ENCODE measurements around the gene FAM120AOS. TPM values are rescaled to one million over a fixed set of nuclear protein-coding genes. Genes with fewer than 3 reads are reported as not detected.

Gene FAM120AOS
- total RNA-seq, 2 experiments from 2014 or later = 45.6 to 50.3 TPM

DNA sequence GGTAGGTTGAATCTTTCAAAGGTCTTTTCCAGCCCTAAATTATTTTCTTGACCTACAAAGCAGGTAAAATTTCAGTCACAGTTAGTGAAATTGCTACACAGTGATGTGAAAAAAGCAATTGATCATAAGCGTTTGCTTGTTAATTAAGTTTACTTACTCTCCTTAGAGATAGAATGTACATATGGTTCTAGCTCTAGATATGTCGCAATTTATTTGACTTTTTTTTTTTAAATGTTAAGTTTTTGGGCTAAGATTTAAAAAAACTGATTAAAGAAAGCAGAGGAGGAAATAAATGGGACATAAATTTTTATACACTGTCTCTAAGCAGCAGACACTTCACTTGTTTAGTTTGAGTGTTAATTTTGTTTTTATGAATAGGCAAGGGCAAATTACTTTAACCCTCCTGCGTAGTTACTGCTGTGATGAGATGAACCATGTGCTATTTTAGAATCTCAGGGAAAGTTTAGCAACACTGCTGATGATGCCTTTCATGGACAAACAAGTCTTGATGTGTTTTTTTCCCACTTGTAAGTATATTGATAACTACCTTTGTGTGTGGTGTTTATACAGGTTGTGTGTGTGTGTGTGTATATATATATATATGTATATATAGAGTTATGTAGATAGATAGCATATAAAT is 38.3 kb upstream of the FAM120AOS start:
- TF ChIP-seq, protein P1, sequence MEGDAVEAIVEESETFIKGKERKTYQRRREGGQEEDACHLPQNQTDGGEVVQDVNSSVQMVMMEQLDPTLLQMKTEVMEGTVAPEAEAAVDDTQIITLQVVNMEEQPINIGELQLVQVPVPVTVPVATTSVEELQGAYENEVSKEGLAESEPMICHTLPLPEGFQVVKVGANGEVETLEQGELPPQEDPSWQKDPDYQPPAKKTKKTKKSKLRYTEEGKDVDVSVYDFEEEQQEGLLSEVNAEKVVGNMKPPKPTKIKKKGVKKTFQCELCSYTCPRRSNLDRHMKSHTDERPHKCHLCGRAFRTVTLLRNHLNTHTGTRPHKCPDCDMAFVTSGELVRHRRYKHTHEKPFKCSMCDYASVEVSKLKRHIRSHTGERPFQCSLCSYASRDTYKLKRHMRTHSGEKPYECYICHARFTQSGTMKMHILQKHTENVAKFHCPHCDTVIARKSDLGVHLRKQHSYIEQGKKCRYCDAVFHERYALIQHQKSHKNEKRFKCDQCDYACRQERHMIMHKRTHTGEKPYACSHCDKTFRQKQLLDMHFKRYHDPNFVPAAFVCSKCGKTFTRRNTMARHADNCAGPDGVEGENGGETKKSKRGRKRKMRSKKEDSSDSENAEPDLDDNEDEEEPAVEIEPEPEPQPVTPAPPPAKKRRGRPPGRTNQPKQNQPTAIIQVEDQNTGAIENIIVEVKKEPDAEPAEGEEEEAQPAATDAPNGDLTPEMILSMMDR (IDR thresholded peaks at IDR 0.05) = no peak
- H3K4me1 Mint-ChIP-seq (ENCODE audit: low read depth) = peaks cover 40% of the 10 kb centered on the region
- Histone ChIP-seq H3K9me3 (ENCODE audit: control insufficient read depth in 1 of 2, insufficient read depth in 1 of 2, low read length in 2 of 2) (no peaks in the 10 kb centered on the region), H3K27ac (ENCODE audit: low read depth in 1 of 2, low read length in 2 of 2) (no peak overlapping the region), H3K4me3 (ENCODE audit: low read length) (no peak overlapping the region), H3K4me1 (ENCODE audit: insufficient read depth, low read length) (peaks cover 4% of the 10 kb centered on the region), H3K36me3 (ENCODE audit: insufficient read depth, low read length) (peaks cover 42% of the 10 kb centered on the region), H3K27me3 (ENCODE audit: control insufficient read depth in 1 of 2, insufficient read depth in 2 of 2, low read length in 2 of 2) (no peaks in the 10 kb centered on the region)
- DNase-seq (no peak), ATAC-seq (ENCODE audit: poor library complexity) (no peak)
- ChIA-PET POLR2A (interaction anchor here (0.6 kb wide), 1 partner anchor 31 kb away, joined by 3 read pairs; no protein-coding TSS in a partner anchor), CTCF (no interaction called here)
- peak overlapping the region; percentile 40 for H3K27ac Mint-ChIP-seq
- H3K9me3 Mint-ChIP-seq = no peaks in the 10 kb centered on the region
- H3K36me3 Mint-ChIP-seq (ENCODE audit: low read depth) = peaks cover 88% of the 10 kb centered on the region
- H3K27me3 Mint-ChIP-seq = no peaks in the 10 kb centered on the region
- intact Hi-C loops (cut with DNase I, micrococcal nuclease) = no loop called here
- H3K4me3 Mint-ChIP-seq = no peak overlapping the region

DNA sequence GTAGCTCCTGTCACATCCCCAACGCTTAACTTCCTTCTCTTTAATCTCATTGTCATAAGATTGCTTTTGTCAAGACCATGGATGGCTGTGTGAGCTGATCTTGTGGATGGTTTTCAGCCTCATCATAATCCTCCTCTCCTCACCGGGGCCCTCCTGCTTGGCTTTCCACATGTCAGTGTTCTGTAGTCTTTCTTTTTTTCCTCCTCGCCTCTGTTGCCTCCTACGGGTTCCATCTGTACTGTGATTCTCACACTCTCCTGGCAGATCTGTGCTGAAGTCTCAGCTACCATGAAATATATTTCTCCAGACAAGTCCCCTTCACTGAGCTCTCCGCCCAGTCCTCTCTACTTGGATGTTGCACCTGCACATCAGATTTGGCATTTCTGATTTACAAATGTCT is 34.9 kb upstream of the FAM120AOS start:
- ChIA-PET CTCF (no interaction called here), POLR2A (no interaction called here)
- DNase-seq (no peak), ATAC-seq (ENCODE audit: poor library complexity) (no peak)
- Histone ChIP-seq H3K4me1 (ENCODE audit: insufficient read depth, low read length) (peaks cover 5% of the 10 kb centered on the region), H3K9me3 (ENCODE audit: control insufficient read depth in 1 of 2, insufficient read depth in 1 of 2, low read length in 2 of 2) (no peaks in the 10 kb centered on the region), H3K27me3 (ENCODE audit: control insufficient read depth in 1 of 2, insufficient read depth in 2 of 2, low read length in 2 of 2) (no peaks in the 10 kb centered on the region), H3K4me3 (ENCODE audit: low read length) (no peak overlapping the region), H3K36me3 (ENCODE audit: insufficient read depth, low read length) (peaks cover 35% of the 10 kb centered on the region), H3K27ac (ENCODE audit: low read depth in 1 of 2, low read length in 2 of 2) (no peak overlapping the region)
- Mint-ChIP-seq H3K9me3 (no peaks in the 10 kb centered on the region), H3K4me3 (no peak overlapping the region), H3K36me3 (ENCODE audit: low read depth) (peaks cover 80% of the 10 kb centered on the region), H3K27me3 (no peaks in the 10 kb centered on the region), H3K4me1 (ENCODE audit: low read depth) (peaks cover 28% of the 10 kb centered on the region), H3K27ac (no peak overlapping the region)
- TF ChIP-seq, protein P1 (IDR thresholded peaks at IDR 0.05) = no peak
- intact Hi-C loops (cut with DNase I, micrococcal nuclease) = no loop called here

DNA sequence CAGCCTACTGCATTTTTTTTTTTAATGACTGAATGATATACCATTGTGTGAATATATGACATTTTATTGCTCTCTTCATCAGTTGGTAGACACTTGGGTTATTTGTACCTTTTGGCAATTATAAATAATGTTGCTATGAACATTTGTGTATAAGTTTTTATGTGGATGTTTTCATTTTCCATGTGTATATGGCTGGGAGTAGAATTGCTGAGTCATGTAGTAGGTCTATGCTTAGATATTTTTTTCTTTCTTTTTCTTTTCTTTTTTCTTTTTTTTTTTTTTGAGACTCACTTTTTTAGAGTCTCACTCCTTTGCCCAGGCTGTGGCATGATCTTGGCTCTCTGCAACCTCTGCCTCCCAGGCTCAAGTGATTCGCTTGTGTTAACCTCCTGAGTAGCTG is 32.9 kb upstream of the FAM120AOS start:
- CTCF ChIA-PET = no interaction called here
- TF ChIP-seq, protein P1 (IDR thresholded peaks at IDR 0.05) = no peak
- peaks cover 40% of the 10 kb centered on the region for H3K4me1 Mint-ChIP-seq (ENCODE audit: low read depth)
- no peak overlapping the region for H3K4me3 Mint-ChIP-seq
- peaks cover 12% of the 10 kb centered on the region for H3K4me1 ChIP-seq (ENCODE audit: insufficient read depth, low read length)
- ATAC-seq (ENCODE audit: poor library complexity) = no peak
- H3K27ac ChIP-seq (ENCODE audit: low read depth in 1 of 2, low read length in 2 of 2) = no peak overlapping the region
- intact Hi-C loops (cut with DNase I, micrococcal nuclease) = no loop called here
- H3K36me3 ChIP-seq (ENCODE audit: insufficient read depth, low read length) = peaks cover 48% of the 10 kb centered on the region
- no peak overlapping the region for H3K4me3 ChIP-seq (ENCODE audit: low read length)
- H3K36me3 Mint-ChIP-seq (ENCODE audit: low read depth) = peaks cover 83% of the 10 kb centered on the region
- no peaks in the 10 kb centered on the region for H3K9me3 ChIP-seq (ENCODE audit: control insufficient read depth in 1 of 2, insufficient read depth in 1 of 2, low read length in 2 of 2)
- no peak overlapping the region for H3K27ac Mint-ChIP-seq
- no peak for DNase-seq
- H3K9me3 Mint-ChIP-seq = no peaks in the 10 kb centered on the region
- H3K27me3 Mint-ChIP-seq = no peaks in the 10 kb centered on the region
- H3K27me3 ChIP-seq (ENCODE audit: control insufficient read depth in 1 of 2, insufficient read depth in 2 of 2, low read length in 2 of 2) = no peaks in the 10 kb centered on the region
- POLR2A ChIA-PET = no interaction called here
